Measurements from ENCODE around the gene YEATS4.

Gene YEATS4

DNA sequence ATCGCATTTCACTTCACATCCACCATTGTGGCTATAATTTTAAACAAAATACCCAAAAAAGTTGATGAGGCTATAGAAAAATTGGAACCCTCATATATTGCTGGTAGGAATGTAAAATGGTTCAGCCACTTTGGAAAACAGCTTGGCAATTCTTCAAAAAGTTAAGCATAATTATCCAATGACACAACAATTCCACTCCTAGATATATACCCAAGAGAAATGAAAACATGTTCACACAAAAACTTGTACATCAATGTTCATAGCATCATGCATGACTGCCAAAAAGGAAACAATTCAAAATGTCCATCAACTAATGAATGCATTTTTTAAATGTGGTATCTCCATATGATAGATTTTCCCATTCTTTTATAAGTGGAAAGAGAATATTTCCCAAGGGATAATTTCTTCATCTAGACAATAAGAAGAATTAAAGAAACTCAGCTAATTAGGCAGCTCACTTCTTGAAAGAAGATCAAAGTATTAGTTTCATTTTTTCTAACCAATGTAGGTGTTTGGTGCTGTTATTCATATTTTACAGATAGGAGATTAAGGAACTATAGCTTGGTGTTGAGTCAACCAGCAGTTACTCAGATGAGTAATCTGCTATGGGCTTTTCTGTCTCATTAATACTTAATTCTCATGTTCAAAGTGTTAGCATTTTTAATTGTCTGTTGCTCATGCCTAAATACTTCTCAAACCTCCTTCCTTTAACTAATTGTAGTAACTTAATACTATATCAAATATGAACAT is 32.8 kb downstream of the YEATS4 start:
- no peak for DNase-seq (ENCODE audit: low read depth in 2 of 2)

DNA sequence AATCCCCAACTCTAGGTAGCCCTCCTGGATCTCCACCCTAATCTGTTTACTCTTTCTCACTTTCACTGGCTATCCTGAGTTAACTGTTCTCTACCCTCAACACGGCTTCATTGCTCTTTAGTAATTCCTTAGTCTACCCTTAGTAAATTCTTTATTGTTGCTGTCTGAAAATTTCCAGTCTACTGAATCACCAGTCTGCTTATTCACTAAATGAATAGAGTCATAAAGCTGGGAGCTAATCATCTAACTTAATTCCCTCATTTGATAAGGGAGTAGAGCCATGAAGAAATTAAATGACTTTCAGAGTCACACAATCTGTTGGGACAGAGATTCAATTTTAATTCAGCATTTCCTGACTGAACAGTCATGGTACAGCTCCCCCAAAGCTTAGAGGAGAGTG is 36.5 kb downstream of the YEATS4 start:
- no peak for DNase-seq (ENCODE audit: low read depth in 2 of 2)

DNA sequence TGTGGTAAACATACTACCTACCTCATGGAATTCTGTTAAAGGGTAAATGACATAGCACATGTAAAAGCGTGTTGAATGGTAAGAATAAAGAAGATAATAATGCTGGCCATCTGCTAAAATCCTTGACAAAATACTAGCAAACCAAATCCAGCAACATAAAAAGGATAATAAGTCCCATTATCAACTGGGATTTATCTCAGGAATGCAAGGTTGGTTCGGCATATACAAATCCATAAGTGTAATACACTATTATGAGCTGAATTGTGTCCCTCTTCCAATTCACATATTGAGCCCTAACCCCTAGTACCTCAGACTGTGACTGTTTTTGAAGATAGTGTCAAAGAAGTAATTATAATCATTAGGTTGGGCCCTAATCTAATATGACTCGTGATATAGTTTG is 37.4 kb downstream of the YEATS4 start:
- no peak for DNase-seq (ENCODE audit: low read depth in 2 of 2)

- no peak for DNase-seq (ENCODE audit: low read depth in 2 of 2)
Observed at GRCh38 chr12:69397978-69398377, 38.4 kb downstream of the YEATS4 start.

- DNase-seq (ENCODE audit: low read depth in 2 of 2) = no peak
Observed at GRCh38 chr12:69401940-69402339, 42.4 kb downstream of the YEATS4 start.

DNA sequence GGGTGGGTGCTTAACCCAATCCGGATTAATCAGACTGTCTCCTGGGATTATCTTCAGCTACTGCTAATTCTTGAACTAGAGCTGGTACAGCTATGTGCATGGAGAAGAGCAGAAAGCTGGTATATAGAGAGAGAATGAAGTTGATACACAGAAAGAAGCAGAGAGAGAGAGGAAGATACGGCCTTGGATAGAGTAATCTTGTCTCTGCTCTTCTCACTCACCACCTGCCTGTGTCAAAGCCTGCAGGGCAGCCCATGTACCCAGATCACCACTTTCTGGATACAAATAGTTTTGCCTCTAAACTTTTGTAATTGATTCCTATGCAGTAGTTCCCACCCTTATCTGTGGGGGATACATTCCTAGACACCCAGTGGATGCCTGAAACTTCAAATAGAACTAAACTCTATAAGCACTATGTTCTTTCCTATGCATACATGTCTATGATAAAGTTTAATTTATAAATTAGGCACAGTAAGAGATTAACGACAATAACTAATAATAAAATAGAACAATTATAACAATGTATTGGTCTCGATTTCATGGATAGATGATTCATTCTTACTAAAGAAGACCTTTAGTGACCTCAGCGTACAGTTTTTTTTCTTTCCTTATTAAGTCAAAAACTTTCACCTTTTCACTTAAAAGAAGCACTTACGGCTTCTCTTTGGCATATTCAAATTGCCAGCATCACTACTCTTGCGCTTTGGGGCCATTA is 45.5 kb downstream of the YEATS4 start:
- no peak for DNase-seq (ENCODE audit: low read depth in 2 of 2)

- DNase-seq (ENCODE audit: low read depth in 2 of 2) = no peak
Observed at GRCh38 chr12:69405566-69405865, 46.0 kb downstream of the YEATS4 start.

- DNase-seq (ENCODE audit: low read depth in 2 of 2) = no peak
Observed at GRCh38 chr12:69406217-69406616, 46.7 kb downstream of the YEATS4 start.

DNA sequence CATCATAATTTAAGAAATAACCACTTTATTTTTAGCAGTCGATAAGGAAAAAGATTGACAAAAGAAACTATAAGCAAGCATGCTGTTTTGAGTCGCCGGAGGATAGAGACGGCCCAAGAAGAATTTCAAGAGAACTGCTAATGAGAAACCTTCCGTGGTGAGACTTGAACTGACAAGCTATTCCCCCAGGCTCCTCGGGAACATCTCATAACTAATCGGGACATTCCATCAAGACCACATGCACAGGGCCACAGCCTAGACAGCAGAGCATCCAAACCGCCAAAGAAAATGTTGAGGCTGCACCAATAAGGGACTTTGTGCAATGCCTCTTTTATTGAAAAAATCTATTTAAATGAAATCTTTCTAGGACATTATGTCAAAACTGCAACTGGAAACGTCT is 51.0 kb downstream of the YEATS4 start:
- DNase-seq (ENCODE audit: low read depth in 2 of 2) = no peak

- DNase-seq (ENCODE audit: low read depth in 2 of 2) = no peak
Observed at GRCh38 chr12:69412655-69413054, 53.1 kb downstream of the YEATS4 start.

DNA sequence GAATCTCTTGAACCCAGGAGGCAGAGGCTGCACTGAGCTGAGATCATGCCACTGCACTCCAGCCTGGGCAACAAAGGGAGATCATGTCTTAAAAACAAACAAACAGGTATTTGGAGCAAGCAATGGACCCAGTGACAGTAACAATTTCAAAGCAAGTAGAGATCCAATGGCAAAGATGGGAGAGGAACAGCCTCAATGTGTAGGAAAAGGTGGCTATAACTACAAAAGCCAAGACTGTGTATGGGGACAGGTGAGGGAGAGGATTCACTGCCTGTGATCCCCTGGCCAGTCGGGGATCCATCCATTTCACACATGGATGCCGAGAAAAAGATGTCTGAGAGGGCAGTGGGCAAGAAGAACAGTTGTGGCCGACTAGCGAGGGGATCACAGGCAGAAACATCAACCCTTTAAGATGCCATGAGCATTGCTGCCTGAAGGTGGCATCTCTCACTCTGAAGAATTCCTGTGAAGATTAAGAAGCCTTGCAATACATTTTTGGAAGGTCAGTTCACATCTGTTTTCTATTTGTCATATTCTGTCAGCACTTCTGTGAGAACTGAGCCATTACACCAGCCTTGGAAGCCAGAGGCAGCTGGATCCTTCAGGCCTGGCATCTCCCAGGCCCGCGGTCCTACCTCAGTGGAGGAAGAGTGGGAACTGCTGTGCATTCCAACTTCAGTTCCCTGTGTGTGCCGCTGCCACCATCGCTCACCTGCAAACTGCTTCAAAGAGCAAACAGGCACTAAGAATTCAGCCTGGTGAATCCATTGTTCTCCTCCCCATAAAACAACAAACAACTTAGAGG is 56.1 kb downstream of the YEATS4 start:
- DNase-seq (ENCODE audit: low read depth in 2 of 2) = no peak

- DNase-seq (ENCODE audit: low read depth in 2 of 2) = no peak
Observed at GRCh38 chr12:69417231-69417630, 57.7 kb downstream of the YEATS4 start.

DNA sequence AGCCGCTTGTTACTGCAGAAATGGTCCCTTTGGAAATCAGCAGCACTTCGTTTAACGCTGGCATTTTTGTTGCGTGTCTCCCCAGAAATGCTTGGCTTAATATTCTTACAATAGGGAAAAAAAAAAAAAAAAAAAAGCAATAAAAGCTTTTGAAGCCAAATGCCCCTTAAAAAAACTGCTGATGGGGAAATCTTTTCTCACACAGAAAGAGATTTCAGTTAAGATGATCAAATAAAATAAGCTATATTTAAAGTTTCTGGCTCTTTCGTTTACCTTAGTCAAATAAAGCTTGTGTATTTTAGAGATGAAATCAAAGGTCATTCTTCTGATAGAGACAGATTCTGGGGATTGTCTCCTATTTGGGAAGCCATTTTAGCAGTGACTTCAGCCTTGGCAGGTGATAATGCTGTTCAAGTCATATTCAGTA is 58.2 kb downstream of the YEATS4 start:
- no peak for DNase-seq (ENCODE audit: low read depth in 2 of 2)

GRCh38 chr12:69419701-69420100 is 60.2 kb downstream of the YEATS4 start:
- DNase-seq (ENCODE audit: low read depth in 2 of 2) = no peak

DNA sequence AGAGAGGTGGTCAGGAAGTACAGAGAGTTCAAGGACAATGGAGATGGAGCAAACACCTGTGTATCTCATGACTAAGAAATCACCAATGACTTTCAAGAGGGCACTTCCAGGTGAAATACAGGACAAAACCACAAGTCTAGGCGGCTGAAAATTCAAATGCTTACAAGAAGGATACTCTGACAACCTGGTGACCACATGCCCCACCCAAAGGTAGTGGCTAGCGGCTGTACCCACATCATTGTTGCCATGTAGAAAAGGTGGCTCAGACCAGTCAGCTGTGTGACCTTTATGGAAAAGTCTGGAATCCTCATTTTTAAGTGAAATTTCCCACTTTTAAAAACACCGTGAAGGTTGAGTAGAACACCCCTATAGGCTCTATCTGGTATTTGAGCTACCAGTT is 62.0 kb downstream of the YEATS4 start:
- DNase-seq (ENCODE audit: low read depth in 2 of 2) = no peak

GRCh38 chr12:69423037-69423905 is 63.7 kb downstream of the YEATS4 start:
- DNase-seq (ENCODE audit: low read depth in 2 of 2) = no peak

DNA sequence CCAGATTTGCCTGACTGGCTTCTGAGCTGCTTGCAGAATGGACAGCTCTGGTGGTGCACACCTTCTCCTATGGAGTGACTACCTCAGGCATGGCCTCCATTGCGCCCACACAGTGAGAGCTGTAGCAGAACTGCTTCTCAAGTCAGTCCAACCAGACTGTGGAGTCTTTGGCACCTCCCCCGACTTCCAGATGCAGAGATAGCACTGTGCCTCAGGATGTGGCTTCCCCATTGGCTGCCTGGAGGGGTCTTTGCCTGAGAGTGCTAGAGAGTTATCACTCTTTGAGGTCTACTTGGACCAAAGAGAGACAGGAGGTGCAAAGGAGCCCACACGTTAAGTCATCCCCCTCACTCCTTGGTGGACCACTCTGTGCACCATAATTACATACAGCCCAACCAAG is 65.9 kb downstream of the YEATS4 start:
- no peak for DNase-seq (ENCODE audit: low read depth in 2 of 2)

- DNase-seq (ENCODE audit: low read depth in 2 of 2) = no peak
Observed at GRCh38 chr12:69428351-69429073, 69.0 kb downstream of the YEATS4 start.

GRCh38 chr12:69430942-69431590 is 71.5 kb downstream of the YEATS4 start:
- DNase-seq (ENCODE audit: low read depth in 2 of 2) = no peak

- no peak for DNase-seq (ENCODE audit: low read depth in 2 of 2)
Observed at GRCh38 chr12:69431591-69432222, 72.2 kb downstream of the YEATS4 start.
